22Rv1 (cell line): ENCODE data around the gene ZNF605.
"Not testable (repeated sequence)": the region's sequence is repeated elsewhere in the genome, so short reads cannot be mapped to it uniquely, and the experiment has no call there.

Experiments
- H3K27ac ChIP-seq: fragments of 450-650 bp; 2 replicates; pipeline ENCODE4 v1.5.1; 2017
- CTCF ChIP-seq: fragments of 450-650 bp; IDR thresholded peaks from 2 replicates; pipeline ENCODE4 v1.5.1; 2017; ENCODE audit warnings: mild to moderate bottlenecking
- ZFX ChIP-seq: fragments of 450-650 bp; IDR thresholded peaks from 2 replicates; pipeline ENCODE4 v1.6.1; 2017; ENCODE audit warnings: antibody characterized with exemption, borderline replicate concordance

The ZNF605 gene

DNA sequence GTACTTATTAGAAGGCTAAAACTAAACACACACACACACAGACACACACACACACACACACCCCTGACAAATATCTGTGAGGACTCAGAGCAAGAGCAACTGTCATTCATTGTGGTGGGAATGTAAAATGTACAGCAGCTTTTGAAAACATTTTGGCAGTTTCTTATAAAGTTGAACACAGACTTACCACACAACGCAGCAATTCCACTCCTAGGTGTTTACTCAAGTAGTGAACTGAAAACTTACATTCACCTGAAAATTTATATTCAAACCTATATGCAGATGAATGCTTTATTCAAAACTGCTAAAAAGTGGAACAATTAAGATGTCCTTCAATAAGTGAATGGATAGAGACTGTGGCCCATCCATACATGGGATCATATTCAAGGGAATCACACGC lies 18.6 kb downstream of the ZNF605 start:
- H3K27ac ChIP-seq: no peak overlapping the region
- TF ChIP-seq ZFX: no peak
- no peak for TF ChIP-seq CTCF

GRCh38 chr12:132936921-132937320 lies 19.2 kb downstream of the ZNF605 start:
- not testable (repeated sequence) for H3K27ac ChIP-seq

DNA sequence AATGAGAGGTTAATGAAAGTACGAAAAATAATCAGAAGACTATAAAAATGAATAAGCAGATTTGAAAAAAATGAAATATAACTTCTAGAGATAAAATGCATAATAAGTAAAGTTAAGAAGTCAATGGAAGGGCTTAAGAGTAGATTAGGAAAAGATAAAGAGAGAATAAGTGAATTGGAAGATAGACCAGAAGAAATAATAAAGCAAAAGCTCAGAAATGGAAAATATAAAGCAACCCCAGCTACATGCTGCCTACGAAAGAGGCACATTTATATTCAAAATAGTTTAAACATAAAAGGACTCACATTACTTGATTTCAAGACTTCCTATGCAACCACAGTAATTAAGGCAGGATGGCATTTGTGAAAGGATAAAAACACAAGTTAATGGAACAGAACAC lies 19.9 kb downstream of the ZNF605 start:
- H3K27ac ChIP-seq: no peak overlapping the region
- TF ChIP-seq ZFX (no peak), CTCF (no peak)

- no peak overlapping the region for H3K27ac ChIP-seq
- TF ChIP-seq ZFX (no peak), CTCF (no peak)
Measured at GRCh38 chr12:132926415-132926833, 29.7 kb downstream of the ZNF605 start.

DNA sequence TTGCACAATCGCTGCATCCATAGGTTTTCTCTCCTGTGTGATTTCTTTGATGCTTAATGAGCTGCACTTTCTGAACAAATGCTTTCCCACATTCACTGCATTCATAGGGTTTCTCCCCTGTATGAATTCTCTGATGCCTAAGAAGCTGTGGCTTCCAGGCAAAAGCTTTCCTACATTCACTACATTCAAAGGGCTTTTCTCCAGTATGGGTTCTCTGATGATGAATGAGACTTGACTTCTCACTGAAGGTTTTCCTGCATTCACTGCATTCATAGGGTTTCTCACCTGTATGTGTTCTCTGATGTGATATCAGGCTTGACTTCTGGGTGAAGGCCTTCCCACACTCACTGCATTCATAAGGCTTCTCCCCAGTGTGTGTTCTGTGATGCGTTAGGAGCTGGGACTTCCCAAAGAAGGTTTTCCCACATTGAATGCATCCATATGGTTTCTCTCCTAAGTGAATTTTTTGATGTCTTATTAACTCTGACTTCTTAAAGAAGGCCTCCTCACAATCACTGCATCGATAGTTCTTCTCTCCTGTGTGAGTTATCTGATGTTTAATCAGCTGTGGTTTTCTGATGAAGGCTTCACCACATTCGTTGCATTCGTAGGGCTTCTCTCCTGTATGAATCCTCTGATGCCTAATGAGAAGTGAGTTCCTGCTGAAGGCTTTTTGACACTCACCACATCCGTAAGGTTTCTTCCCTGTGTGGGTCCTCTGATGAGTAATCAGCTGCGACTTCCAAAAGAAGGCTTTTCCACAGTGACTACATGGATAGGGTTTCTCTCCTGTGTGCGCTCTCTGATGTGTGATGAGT lies 30.3 kb downstream of the ZNF605 start:
- H3K27ac ChIP-seq: no peak overlapping the region
- no peak for TF ChIP-seq CTCF
- TF ChIP-seq ZFX: no peak

GRCh38 chr12:132924356-132924755 lies 31.8 kb downstream of the ZNF605 start:
- TF ChIP-seq CTCF (no peak), ZFX (no peak)

DNA sequence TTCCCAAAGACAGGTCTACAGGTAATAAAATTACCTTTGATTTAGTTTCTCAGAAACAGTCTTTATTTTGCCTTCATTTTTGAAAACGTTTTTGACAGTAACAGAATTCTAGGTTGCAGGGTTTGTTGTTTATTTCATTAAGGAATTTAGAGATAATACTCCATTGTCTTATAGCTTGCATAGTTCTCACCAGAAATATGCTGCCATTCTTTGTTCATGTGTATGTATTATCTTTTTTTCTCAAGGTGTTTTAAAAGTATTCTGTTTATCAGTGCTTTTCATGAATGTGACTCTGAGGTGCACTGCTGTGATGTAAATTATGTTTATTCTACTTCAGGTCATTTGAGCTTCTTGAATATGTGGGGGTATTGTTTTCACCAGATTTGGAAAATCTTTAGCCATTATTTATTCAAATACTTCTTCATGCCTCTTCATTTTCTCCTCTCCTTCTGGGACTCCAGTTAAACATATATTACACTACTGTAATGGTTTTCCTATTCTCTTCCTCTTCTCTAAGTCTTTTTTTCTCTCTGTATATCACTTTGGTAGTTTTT lies 32.7 kb downstream of the ZNF605 start:
- TF ChIP-seq CTCF: no peak
- no peak for TF ChIP-seq ZFX
- H3K27ac ChIP-seq: no peak overlapping the region

More at GRCh38 chr12:132924356-132924755, 31.8 kb downstream of the ZNF605 start:
- H3K27ac ChIP-seq: no peak overlapping the region
